HG02840 (cell line): Measurements from ENCODE around the gene ARHGAP15.

Source experiments
- ATAC-seq: cut with Tn5 transposase; IDR thresholded peaks from one replicate; pipeline ENCODE4 v1.9.1; 2021; ENCODE audit warnings: mild to moderate bottlenecking, moderate library complexity, moderate number of reproducible peaks; ENCODE audit not compliant: unreplicated experiment, low FRiP score

Gene ARHGAP15

DNA sequence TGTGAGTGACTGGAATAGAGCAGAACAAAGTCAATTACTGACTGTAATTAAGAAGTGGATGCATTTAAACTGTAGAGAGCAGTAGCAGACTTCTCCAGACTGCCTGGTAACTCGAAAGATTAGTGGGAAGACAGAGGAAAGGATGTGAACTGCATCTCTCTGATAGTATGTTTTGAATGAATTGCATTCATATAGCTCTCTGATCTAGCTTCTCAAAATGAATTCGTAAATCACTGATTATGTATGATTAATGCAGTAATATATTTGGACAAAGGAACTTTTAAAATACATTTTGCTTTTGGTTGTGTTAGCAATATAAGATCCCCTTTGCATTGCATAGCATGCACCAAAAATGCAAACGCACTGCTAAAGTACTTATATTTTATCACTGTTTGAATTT is 304.0 kb downstream of the ARHGAP15 start:
- ATAC-seq, result no peak

- ATAC-seq, result no peak
Observed at GRCh38 chr2:143433840-143434239, 304.6 kb downstream of the ARHGAP15 start.

GRCh38 chr2:143434445-143434844 is 305.2 kb downstream of the ARHGAP15 start:
- no peak for ATAC-seq

DNA sequence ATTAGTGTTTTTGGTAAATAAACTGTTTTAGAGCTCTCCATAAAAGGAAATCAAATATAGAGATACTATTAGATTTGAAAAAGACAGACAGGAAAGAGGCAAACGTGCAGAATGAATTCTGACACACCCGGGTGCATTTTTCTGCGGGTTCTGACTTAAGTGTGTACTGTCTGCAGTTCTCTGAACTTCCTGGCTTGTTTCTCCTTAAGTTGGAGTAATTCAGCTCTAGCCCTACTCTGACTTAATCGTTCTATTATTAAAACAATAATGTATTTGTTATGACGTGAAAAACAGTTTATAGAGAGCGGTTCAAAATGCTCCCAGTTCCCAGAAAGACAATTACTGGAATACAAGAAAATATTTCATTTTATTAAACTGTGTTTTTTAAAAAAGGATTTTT is 305.9 kb downstream of the ARHGAP15 start:
- no peak for ATAC-seq

- no peak for ATAC-seq
Observed at GRCh38 chr2:143436951-143437350, 307.7 kb downstream of the ARHGAP15 start.

DNA sequence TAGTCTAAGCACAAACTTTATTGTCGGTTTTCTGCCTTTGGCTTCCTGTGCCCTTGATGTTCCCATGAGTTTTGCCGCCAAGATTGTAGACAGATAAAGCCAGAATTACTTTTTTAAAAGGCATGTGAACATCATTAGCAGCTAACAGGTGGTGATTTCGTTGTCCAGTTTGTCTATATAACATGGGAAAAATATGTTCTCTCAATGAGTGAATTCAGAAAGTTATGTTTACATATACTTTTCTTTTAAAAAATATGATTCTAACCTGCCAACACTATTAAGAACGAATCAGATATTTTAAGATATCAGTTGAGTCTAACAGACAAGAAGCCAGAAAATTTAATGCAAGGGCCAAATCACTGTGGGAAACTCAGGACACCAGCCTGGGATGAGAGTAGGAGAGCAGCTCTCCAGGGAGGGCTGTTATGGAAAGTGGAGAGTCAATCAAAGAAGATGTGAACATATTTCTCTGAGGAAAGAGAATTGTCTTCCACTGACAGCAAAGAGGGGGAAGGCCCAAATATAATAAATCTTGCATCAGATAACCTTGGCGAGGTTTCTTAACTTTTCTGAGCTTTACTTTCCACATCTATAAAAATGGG is 311.3 kb downstream of the ARHGAP15 start:
- ATAC-seq, result no peak

DNA sequence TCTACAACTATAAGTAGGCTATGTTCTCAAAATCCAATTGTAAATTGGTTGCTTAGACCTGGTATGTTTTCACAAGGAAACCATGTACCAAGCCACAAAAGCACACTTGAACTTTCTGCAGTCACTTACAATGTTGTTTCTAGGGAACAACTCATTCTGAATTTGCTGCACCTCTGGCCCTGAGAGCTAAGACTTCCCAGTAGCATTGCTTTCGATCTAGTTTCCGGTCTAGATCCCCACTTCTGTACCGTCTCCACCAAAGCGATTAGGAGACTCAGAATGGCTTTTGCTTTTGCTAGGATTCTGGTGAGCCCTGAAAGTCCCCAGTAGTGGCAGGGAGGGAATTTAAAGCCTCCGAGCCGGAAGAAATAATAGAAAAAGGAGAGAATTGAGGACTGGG is 313.0 kb downstream of the ARHGAP15 start:
- ATAC-seq, result no peak

DNA sequence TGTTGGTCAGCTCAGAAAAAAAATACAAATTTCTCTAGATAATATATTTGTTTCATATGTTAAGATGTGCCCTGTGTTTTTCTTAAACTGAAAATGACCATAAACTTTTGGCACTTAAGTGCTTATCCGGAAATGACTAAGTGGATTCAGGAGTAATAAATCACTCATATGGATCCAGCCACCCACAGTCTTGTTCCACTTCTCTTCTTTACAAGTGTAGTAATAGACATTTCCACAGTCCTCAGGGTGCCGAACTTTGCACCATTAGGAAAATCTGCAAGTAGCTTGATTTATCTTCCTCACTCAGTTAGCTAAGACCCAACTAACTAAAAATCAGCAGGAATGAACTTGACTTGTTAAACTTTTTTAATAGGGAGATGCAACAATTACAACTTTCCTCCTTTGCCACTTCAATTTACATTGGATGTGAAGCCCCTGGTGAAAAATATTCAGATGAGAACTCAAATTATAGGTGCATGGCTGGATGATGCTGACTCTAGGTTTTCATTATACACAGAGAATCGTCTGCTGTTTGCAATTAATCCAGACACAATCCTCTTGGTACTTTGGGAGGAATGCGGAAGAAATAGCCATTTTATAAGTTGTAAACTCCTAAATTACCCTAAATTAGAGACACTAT is 322.5 kb downstream of the ARHGAP15 start:
- ATAC-seq, result no peak

- no peak for ATAC-seq
Observed at GRCh38 chr2:143452817-143453451, 323.7 kb downstream of the ARHGAP15 start.

- ATAC-seq, result no peak
Observed at GRCh38 chr2:143453981-143454511, 324.8 kb downstream of the ARHGAP15 start.

GRCh38 chr2:143455317-143455716 is 326.1 kb downstream of the ARHGAP15 start:
- no peak for ATAC-seq

- no peak for ATAC-seq
Observed at GRCh38 chr2:143458258-143459190, 329.3 kb downstream of the ARHGAP15 start.

GRCh38 chr2:143460382-143460781 is 331.2 kb downstream of the ARHGAP15 start:
- ATAC-seq, result no peak

- no peak for ATAC-seq
Observed at GRCh38 chr2:143463719-143464118, 334.5 kb downstream of the ARHGAP15 start.

- ATAC-seq, result no peak
Observed at GRCh38 chr2:143466391-143466790, 337.2 kb downstream of the ARHGAP15 start.

DNA sequence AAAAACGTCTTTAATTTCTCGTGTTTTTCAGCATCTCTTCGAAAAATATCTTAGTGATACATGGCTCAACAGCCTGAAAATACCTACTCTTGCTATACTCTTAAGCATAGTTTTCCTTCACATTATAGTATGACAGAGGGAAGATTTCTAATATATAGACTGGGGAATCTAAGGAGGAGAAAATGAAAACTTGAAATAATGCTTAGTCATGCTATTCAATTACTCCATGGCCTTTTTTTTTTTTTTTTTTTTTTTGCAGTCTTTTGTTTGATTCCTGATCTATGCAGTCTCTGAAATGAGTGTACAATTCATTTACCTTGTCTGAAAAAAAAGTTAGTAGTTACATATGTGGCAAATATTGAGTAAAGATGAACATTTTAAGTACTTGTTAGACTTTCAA is 337.8 kb downstream of the ARHGAP15 start:
- ATAC-seq, result no peak

DNA sequence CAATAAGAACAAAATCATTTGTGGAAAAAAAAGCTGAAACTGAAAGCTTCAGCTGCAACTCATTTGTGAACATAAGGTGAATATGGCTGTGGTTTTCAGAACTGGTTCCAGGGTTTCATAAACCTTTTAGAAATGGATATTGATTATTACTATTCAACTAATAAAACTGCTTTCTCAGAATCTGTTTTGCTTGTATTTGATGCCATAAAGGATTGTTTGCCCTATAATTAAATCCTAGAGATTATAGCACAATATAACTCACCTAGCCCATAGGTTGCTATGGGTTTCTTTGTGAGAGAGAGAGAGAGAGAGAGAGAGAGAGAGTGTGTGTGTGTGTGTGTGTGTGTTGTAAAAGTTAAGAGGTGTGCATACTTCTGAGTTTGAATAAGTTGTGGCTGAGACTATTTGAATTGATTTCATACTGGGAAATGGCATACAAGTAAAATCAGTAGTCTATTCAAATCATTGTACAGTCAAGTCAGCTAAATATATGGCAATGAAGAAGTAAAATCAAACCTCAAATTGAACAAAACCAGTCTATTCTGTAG is 339.2 kb downstream of the ARHGAP15 start:
- ATAC-seq, result peak; percentile 72

GRCh38 chr2:143469323-143469722 is 340.1 kb downstream of the ARHGAP15 start:
- no peak for ATAC-seq

- ATAC-seq, result no peak
Observed at GRCh38 chr2:143471550-143471949, 342.3 kb downstream of the ARHGAP15 start.

- ATAC-seq, result no peak
Observed at GRCh38 chr2:143473216-143473615, 344.0 kb downstream of the ARHGAP15 start.
